ENCODE measurements around the gene CCDC66. TPM values are rescaled to one million over a fixed set of nuclear protein-coding genes. Genes with fewer than 3 reads are reported as not detected.

Gene CCDC66
- total RNA-seq, 1 experiment from 2014 or later = 28.6 TPM

DNA sequence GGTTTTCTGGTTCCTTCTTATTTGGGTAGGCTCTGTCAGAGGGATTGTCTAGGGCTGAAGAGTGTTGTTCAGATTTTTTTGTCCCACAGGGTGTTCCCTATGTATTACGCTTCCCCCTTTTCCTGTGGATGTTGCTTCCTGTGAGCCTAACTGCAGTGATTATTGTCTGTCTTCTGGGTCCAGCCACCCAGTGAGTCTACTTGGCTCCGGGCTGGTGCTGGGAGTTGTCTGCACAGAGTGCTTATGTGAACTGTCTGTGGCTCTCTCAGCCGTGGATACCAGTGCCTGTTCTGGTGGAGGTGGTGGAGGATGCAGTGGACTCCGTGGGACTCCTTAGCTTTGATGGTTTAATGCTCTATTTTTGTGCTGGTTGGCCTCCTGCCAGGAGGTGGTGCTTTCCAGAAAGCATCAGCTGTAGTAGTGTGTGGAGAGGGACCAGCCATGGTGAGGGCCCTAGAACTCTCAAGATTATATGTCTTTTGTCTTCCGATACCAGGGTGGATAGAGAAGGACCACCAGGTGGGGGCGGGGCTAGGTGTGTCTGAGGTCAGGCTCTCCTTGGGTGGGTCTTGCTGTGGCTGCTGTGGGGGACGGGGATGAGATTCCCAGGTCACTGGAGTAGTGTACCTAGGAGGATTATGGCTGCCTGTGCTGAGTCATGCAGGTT lies 53.8 kb downstream of the CCDC66 start:
- BruUV-seq (replicated peaks) = no TSS peak
- Mint-ChIP-seq H3K4me3 (ENCODE audit: unreplicated experiment) (no peak overlapping the region), H3K36me3 (ENCODE audit: insufficient read depth, unreplicated experiment) (peaks cover 33% of the 10 kb centered on the region), H3K27me3 (ENCODE audit: insufficient read depth, unreplicated experiment) (no peaks in the 10 kb centered on the region), H3K4me1 (ENCODE audit: insufficient read depth, unreplicated experiment) (peaks cover 6% of the 10 kb centered on the region), H3K27ac (ENCODE audit: low read depth, unreplicated experiment) (no peak overlapping the region), H3K9me3 (ENCODE audit: unreplicated experiment) (no peaks in the 10 kb centered on the region)
- no peak for DNase-seq (ENCODE audit: unreplicated experiment)
- CTCF ChIA-PET = interaction anchor here (0.6 kb wide), 1 partner anchor 41 kb away, joined by 3 read pairs; no protein-coding TSS in a partner anchor
- TF ChIP-seq, protein P1, sequence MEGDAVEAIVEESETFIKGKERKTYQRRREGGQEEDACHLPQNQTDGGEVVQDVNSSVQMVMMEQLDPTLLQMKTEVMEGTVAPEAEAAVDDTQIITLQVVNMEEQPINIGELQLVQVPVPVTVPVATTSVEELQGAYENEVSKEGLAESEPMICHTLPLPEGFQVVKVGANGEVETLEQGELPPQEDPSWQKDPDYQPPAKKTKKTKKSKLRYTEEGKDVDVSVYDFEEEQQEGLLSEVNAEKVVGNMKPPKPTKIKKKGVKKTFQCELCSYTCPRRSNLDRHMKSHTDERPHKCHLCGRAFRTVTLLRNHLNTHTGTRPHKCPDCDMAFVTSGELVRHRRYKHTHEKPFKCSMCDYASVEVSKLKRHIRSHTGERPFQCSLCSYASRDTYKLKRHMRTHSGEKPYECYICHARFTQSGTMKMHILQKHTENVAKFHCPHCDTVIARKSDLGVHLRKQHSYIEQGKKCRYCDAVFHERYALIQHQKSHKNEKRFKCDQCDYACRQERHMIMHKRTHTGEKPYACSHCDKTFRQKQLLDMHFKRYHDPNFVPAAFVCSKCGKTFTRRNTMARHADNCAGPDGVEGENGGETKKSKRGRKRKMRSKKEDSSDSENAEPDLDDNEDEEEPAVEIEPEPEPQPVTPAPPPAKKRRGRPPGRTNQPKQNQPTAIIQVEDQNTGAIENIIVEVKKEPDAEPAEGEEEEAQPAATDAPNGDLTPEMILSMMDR (IDR thresholded peaks at IDR 0.05; ENCODE audit: unreplicated experiment) = no peak
- intact Hi-C loops (cut with micrococcal nuclease) = no loop called here
- POLR2A ChIA-PET = no interaction called here

DNA sequence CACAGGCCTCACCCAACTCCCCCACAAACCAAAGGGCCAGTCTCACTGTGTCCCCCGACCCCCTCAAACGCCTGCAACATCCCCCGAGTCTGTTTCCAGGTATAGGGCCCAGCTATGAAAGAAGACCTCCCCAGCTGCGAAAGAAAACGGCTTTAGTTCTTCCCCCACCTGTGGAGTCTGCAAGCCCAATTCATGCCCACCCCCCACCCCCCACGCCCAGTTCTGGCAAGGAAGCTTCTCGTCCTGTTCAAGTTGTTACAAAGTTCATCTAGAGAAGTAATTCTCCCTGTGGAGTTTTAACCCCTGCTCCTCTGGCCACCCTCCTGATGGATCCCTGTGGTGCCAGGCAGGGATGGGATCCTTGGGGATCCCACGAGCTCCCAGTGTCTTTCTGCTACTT lies 54.4 kb downstream of the CCDC66 start:
- DNase-seq (ENCODE audit: unreplicated experiment) = no peak
- intact Hi-C loops (cut with micrococcal nuclease) = no loop called here
- TF ChIP-seq, protein P1 (IDR thresholded peaks at IDR 0.05; ENCODE audit: unreplicated experiment) = no peak
- Mint-ChIP-seq H3K4me3 (ENCODE audit: unreplicated experiment) (no peak overlapping the region), H3K4me1 (ENCODE audit: insufficient read depth, unreplicated experiment) (peaks cover 6% of the 10 kb centered on the region), H3K27me3 (ENCODE audit: insufficient read depth, unreplicated experiment) (no peaks in the 10 kb centered on the region), H3K27ac (ENCODE audit: low read depth, unreplicated experiment) (no peak overlapping the region), H3K9me3 (ENCODE audit: unreplicated experiment) (no peaks in the 10 kb centered on the region), H3K36me3 (ENCODE audit: insufficient read depth, unreplicated experiment) (peaks cover 34% of the 10 kb centered on the region)
- no TSS peak for BruUV-seq (replicated peaks)
- ChIA-PET CTCF (interaction anchor here (0.7 kb wide), 1 partner anchor 341 kb away, joined by 4 read pairs; no protein-coding TSS in a partner anchor), POLR2A (no interaction called here)

DNA sequence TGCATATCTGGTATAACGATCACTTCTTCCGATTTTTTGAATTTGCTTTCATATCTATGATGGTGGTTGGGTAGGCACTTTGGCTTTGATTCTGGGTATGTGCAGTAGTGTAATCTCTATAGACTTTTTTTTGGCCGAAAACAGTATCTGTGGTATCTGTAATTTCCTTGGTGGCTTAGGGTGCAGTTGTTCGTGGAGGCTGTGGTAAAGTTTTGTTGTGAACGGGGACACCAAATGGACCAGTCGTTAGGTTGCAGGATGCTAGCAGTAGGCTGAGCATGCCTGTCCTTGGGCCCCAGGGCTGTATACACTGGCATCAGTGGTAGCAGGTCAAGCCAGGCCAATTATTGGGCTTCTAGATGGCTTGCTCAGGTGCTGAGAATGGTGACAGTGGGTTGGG lies 55.2 kb downstream of the CCDC66 start:
- H3K27me3 Mint-ChIP-seq (ENCODE audit: insufficient read depth, unreplicated experiment) = no peaks in the 10 kb centered on the region
- intact Hi-C loops (cut with micrococcal nuclease) = no loop called here
- H3K4me1 Mint-ChIP-seq (ENCODE audit: insufficient read depth, unreplicated experiment) = peaks cover 6% of the 10 kb centered on the region
- no peak for DNase-seq (ENCODE audit: unreplicated experiment)
- H3K4me3 Mint-ChIP-seq (ENCODE audit: unreplicated experiment) = no peak overlapping the region
- TF ChIP-seq, protein P1 (IDR thresholded peaks at IDR 0.05; ENCODE audit: unreplicated experiment) = no peak
- ChIA-PET CTCF (no interaction called here), POLR2A (no interaction called here)
- peaks cover 34% of the 10 kb centered on the region for H3K36me3 Mint-ChIP-seq (ENCODE audit: insufficient read depth, unreplicated experiment)
- no TSS peak for BruUV-seq (replicated peaks)
- H3K27ac Mint-ChIP-seq (ENCODE audit: low read depth, unreplicated experiment) = peak overlapping the region; percentile 51
- H3K9me3 Mint-ChIP-seq (ENCODE audit: unreplicated experiment) = no peaks in the 10 kb centered on the region

DNA sequence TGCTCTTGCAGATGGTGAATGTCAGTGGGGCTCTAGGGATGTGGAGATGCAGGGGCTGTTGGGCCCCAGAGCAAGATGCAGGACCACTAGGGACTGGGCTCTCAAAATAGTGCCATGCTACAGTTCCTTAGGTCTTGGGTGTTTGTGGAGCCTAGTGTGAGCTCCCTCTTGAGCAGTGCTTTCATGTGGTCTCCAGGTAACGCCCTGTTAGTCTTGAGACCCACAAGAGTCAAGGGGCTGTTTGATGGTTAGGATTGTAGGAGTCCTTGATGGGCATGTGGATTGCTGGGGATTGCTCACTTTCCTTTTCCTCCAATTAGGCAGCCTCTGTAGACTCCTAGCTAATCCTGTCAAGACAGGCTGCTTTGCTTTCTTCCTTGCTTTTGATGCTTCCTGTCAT lies 56.0 kb downstream of the CCDC66 start:
- Mint-ChIP-seq H3K4me3 (ENCODE audit: unreplicated experiment) (no peak overlapping the region), H3K27ac (ENCODE audit: low read depth, unreplicated experiment) (no peak overlapping the region), H3K36me3 (ENCODE audit: insufficient read depth, unreplicated experiment) (peaks cover 40% of the 10 kb centered on the region), H3K27me3 (ENCODE audit: insufficient read depth, unreplicated experiment) (no peaks in the 10 kb centered on the region), H3K4me1 (ENCODE audit: insufficient read depth, unreplicated experiment) (peaks cover 6% of the 10 kb centered on the region), H3K9me3 (ENCODE audit: unreplicated experiment) (no peaks in the 10 kb centered on the region)
- BruUV-seq (replicated peaks) = no TSS peak
- no peak for DNase-seq (ENCODE audit: unreplicated experiment)
- POLR2A ChIA-PET = no interaction called here
- TF ChIP-seq, protein P1 (IDR thresholded peaks at IDR 0.05; ENCODE audit: unreplicated experiment) = no peak
- intact Hi-C loops (cut with micrococcal nuclease) = no loop called here
- CTCF ChIA-PET = no interaction called here

Measured in MCF 10A (cell line).